ENCODE results near the gene LRRC23.

DNA sequence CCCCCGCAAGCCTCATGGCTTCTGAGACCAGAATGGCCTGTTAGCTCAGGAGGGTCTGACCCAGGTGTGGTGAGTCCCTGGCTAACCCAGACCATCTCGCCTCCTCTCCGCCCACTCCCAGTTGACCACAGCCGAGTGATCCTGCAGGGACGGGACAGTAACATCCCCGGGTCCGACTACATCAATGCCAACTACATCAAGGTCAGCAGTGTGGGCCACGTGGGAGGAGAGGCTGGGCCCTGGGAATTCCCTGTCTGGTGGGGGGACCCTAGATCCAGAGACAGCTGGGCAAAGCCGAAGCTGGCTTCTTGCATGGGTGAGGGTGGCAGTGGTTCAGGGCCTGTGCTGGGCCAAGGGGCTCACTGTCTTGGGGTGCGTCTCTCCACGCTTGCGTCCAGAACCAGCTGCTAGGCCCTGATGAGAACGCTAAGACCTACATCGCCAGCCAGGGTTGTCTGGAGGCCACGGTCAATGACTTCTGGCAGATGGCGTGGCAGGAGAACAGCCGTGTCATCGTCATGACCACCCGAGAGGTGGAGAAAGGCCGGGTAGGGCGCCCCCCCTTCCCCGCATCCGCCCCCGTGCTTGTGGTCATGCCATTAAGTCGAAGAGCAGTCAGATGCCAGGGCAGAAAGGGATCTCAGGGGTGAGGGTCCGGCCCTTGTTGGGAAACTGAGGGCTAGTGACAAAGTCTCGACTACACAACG is 51.6 kb downstream of the LRRC23 start:
- no peak for TF ChIP-seq POLR2AphosphoS5 (IDR thresholded peaks at IDR 0.05)
- TF ChIP-seq RAD21 (conservative IDR thresholded peaks at IDR 0.05) = no peak
- TF ChIP-seq, protein P1, sequence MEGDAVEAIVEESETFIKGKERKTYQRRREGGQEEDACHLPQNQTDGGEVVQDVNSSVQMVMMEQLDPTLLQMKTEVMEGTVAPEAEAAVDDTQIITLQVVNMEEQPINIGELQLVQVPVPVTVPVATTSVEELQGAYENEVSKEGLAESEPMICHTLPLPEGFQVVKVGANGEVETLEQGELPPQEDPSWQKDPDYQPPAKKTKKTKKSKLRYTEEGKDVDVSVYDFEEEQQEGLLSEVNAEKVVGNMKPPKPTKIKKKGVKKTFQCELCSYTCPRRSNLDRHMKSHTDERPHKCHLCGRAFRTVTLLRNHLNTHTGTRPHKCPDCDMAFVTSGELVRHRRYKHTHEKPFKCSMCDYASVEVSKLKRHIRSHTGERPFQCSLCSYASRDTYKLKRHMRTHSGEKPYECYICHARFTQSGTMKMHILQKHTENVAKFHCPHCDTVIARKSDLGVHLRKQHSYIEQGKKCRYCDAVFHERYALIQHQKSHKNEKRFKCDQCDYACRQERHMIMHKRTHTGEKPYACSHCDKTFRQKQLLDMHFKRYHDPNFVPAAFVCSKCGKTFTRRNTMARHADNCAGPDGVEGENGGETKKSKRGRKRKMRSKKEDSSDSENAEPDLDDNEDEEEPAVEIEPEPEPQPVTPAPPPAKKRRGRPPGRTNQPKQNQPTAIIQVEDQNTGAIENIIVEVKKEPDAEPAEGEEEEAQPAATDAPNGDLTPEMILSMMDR (IDR thresholded peaks at IDR 0.05; ENCODE audit: poor library complexity, severe bottlenecking) = no peak
- no peak for TF ChIP-seq EZH2 (IDR thresholded peaks at IDR 0.05; ENCODE audit: borderline replicate concordance, insufficient read depth, low read length, poor library complexity, severe bottlenecking)
- no peak for TF ChIP-seq TAF1 (IDR thresholded peaks at IDR 0.05; ENCODE audit: low read depth)
- no peak for TF ChIP-seq EP300 (conservative IDR thresholded peaks at IDR 0.05; ENCODE audit: poor library complexity, severe bottlenecking)
- TF ChIP-seq, protein P2, sequence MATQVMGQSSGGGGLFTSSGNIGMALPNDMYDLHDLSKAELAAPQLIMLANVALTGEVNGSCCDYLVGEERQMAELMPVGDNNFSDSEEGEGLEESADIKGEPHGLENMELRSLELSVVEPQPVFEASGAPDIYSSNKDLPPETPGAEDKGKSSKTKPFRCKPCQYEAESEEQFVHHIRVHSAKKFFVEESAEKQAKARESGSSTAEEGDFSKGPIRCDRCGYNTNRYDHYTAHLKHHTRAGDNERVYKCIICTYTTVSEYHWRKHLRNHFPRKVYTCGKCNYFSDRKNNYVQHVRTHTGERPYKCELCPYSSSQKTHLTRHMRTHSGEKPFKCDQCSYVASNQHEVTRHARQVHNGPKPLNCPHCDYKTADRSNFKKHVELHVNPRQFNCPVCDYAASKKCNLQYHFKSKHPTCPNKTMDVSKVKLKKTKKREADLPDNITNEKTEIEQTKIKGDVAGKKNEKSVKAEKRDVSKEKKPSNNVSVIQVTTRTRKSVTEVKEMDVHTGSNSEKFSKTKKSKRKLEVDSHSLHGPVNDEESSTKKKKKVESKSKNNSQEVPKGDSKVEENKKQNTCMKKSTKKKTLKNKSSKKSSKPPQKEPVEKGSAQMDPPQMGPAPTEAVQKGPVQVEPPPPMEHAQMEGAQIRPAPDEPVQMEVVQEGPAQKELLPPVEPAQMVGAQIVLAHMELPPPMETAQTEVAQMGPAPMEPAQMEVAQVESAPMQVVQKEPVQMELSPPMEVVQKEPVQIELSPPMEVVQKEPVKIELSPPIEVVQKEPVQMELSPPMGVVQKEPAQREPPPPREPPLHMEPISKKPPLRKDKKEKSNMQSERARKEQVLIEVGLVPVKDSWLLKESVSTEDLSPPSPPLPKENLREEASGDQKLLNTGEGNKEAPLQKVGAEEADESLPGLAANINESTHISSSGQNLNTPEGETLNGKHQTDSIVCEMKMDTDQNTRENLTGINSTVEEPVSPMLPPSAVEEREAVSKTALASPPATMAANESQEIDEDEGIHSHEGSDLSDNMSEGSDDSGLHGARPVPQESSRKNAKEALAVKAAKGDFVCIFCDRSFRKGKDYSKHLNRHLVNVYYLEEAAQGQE (IDR thresholded peaks at IDR 0.05; ENCODE audit: borderline replicate concordance) = no peak

Measured in neural cell (in vitro differentiated cells).